K562 (cell line): ENCODE measurements around the gene GULP1. TPM values are rescaled to one million over a fixed set of nuclear protein-coding genes. Genes with fewer than 3 reads are reported as not detected.
A peak's percentile ranks its signal among the peaks of the same experiment; 100 is the strongest.
"Not testable (repeated sequence)": the region's sequence is repeated elsewhere in the genome, so short reads cannot be mapped to it uniquely, and the experiment has no call there.

Experiments used
- ATAC-seq: fragments of 200-7000 bp; cut with Tn5 transposase; 3 replicates; pipeline ENCODE4 v1.9.1; 2020; ENCODE audit warnings: moderate library complexity
- BruUV-seq: library from RNA; stranded (reverse); fragments of 400-500 nt; replicated peaks from 2 replicates; lab custom pipeline; 2021; lab: Mats Ljungman, UMichigan
- CTCF ChIA-PET: fragments of 300-600 bp; formaldehyde crosslinking; extraction: SDS; loops from one replicate; lab custom pipeline; 2021; ENCODE audit warnings: low intra/inter-chr PET ratio; lab: Yijun Ruan, JAX
- POLR2A ChIA-PET: fragments of 300-600, 350-650 bp; sonication (Branson Sonifier 250); formaldehyde crosslinking; extraction: SDS; loops from one replicate; lab custom pipeline; 2021; ENCODE audit warnings: antibody characterized with exemption, inconsistent platforms; lab: Yijun Ruan, JAX
- DNase-seq, 4 experiments: peaks; one replicate each; pipeline versions ENCODE4 v3.0.0 to v3.0.0-alpha.2; 2011 to 2018; ENCODE audit warnings: low spot score in 3 of 4, mixed read lengths in 3 of 4; ENCODE audit errors: extremely low read depth in 1 of 4
- FAIRE-seq: peaks from 2 replicates; lab custom pipeline; 2011; peaks lifted over from hg19 to GRCh38; lab: Jason Lieb, UNC
- H2AFZ ChIP-seq: 2 replicates; pipeline ENCODE4 v1.6.0; 2011; ENCODE audit warnings: low read depth, low read length, control low read depth, inconsistent platforms
- H3K27ac ChIP-seq: fragments of 200-600 bp; 3 replicates; pipeline ENCODE4 v1.8.0; 2011; ENCODE audit warnings: low read depth, mild to moderate bottlenecking, control low read depth, inconsistent platforms, low read length, moderate library complexity, mixed read lengths; ENCODE audit errors: extremely low read depth
- H3K27me3 ChIP-seq, 2 experiments: fragments of 300-600 bp in 1 of 2; 2 replicates in 1 of 2; 3 replicates in 1 of 2; pipeline versions ENCODE4 v1.6.0 to v1.8.0; 2011; ENCODE audit warnings: inconsistent platforms in 2 of 2, low read length in 2 of 2, mild to moderate bottlenecking in 1 of 2, mixed read lengths in 1 of 2, moderate library complexity in 1 of 2; ENCODE audit not compliant: control insufficient read depth in 2 of 2, insufficient read depth in 2 of 2
- H3K36me3 ChIP-seq: fragments of 300-600 bp; 3 replicates; pipeline ENCODE4 v1.8.0; 2011; ENCODE audit warnings: mild to moderate bottlenecking, low read length, inconsistent platforms; ENCODE audit not compliant: control insufficient read depth, insufficient read depth
- H3K4me1 ChIP-seq, 2 experiments: fragments of 200-600 bp in 1 of 2; replicated peaks in 1 of 2; 2 replicates in 1 of 2; 3 replicates in 1 of 2; pipeline versions ENCODE4 v1.5.1 to v1.8.0; 2011; ENCODE audit warnings: inconsistent platforms in 2 of 2, low read length in 2 of 2, mild to moderate bottlenecking in 1 of 2, mixed read lengths in 1 of 2, moderate library complexity in 1 of 2; ENCODE audit not compliant: control insufficient read depth in 2 of 2, insufficient read depth in 2 of 2
- H3K4me2 ChIP-seq: 2 replicates; pipeline ENCODE4 v1.6.1; 2011; ENCODE audit warnings: low read length, control low read depth, inconsistent platforms, mixed read lengths; ENCODE audit not compliant: insufficient read depth
- H3K4me3 ChIP-seq: fragments of 200-600 bp; sonication (generic), shearing (Covaris generic); 2 replicates; pipeline ENCODE4 v1.5.1; 2016; ENCODE audit warnings: control low read depth, inconsistent platforms
- H3K79me2 ChIP-seq: fragments of 200-600 bp; 3 replicates; pipeline ENCODE4 v1.8.0; 2011; ENCODE audit warnings: low read length, inconsistent platforms; ENCODE audit not compliant: control insufficient read depth, insufficient read depth
- H3K9ac ChIP-seq, 2 experiments: 2 replicates each; pipeline versions ENCODE4 v1.6.0 to v1.6.1; 2011; ENCODE audit warnings: low read depth in 2 of 2, low read length in 2 of 2, control low read depth in 1 of 2, inconsistent platforms in 1 of 2, mild to moderate bottlenecking in 1 of 2, mixed read lengths in 1 of 2; ENCODE audit not compliant: insufficient read depth in 1 of 2
- H3K9me1 ChIP-seq: one replicate; pipeline ENCODE4 v1.6.0; 2011; ENCODE audit warnings: inconsistent platforms, mild to moderate bottlenecking, low read length, moderate library complexity; ENCODE audit not compliant: control insufficient read depth, insufficient read depth
- H3K9me3 ChIP-seq: replicated peaks from 2 replicates; pipeline ENCODE4 v1.5.1; 2011; ENCODE audit warnings: low read depth, low read length, inconsistent platforms; ENCODE audit not compliant: control insufficient read depth, insufficient read depth
- H4K20me1 ChIP-seq: replicated peaks from 2 replicates; pipeline ENCODE4 v1.6.1; 2011; ENCODE audit warnings: low read length, inconsistent platforms, mixed read lengths; ENCODE audit not compliant: control insufficient read depth, insufficient read depth
- C11orf30 ChIP-seq: fragments of 450-650 bp; IDR thresholded peaks from 2 replicates; pipeline ENCODE4 v1.6.1; 2016; ENCODE audit warnings: low read depth, mild to moderate bottlenecking
- MAFF ChIP-seq: IDR thresholded peaks from 2 replicates; pipeline ENCODE4 v1.6.1; 2012; ENCODE audit warnings: low read length, improper control_type of control experiment
- MAFG ChIP-seq: fragments of 450-650 bp; conservative IDR thresholded peaks from 2 replicates; pipeline ENCODE4 v1.6.1; 2016; ENCODE audit warnings: missing genetic modification characterization, missing compliant biosample characterization
- MAFK ChIP-seq: IDR thresholded peaks from 2 replicates; pipeline ENCODE4 v1.6.1; 2011; ENCODE audit warnings: low read length, improper control_type of control experiment
- NFE2 ChIP-seq: IDR thresholded peaks from 2 replicates; pipeline ENCODE4 v1.6.1; 2014; ENCODE audit warnings: antibody characterized with exemption, low read depth
- NFE2L1 ChIP-seq: fragments of 450-650 bp; IDR thresholded peaks from 2 replicates; pipeline ENCODE4 v1.6.1; 2016; ENCODE audit warnings: missing genetic modification characterization, low read depth, mild to moderate bottlenecking, missing compliant biosample characterization, moderate library complexity, borderline replicate concordance
- NRF1 ChIP-seq, 2 experiments: fragments of 450-650 bp; IDR thresholded peaks in 1 of 2; conservative IDR thresholded peaks in 1 of 2; 2 replicates each; pipeline ENCODE4 v1.6.1; 2014; ENCODE audit warnings: mild to moderate bottlenecking in 2 of 2
- POLR2G ChIP-seq: fragments of 200-400 bp; formaldehyde crosslinking; IDR thresholded peaks from 2 replicates; pipeline ENCODE4 v1.6.1; 2017; ENCODE audit warnings: low read depth, mild to moderate bottlenecking, antibody characterized with exemption, low read length, moderate library complexity
- RBFOX2 ChIP-seq: fragments of 200-400 bp; formaldehyde crosslinking; IDR thresholded peaks from 2 replicates; pipeline ENCODE4 v1.6.1; 2017; ENCODE audit warnings: low read depth, mild to moderate bottlenecking, low read length, moderate library complexity
- RHOXF2B ChIP-seq: fragments of 250-450 bp; sonication (Bioruptor Pico); conservative IDR thresholded peaks from 2 replicates; pipeline ENCODE4 v1.5.1; 2021
- SREBF1 ChIP-seq: fragments of 150-350 bp; IDR thresholded peaks from 2 replicates; pipeline ENCODE4 v1.6.1; 2014; ENCODE audit warnings: antibody characterized with exemption, low read depth, low read length, borderline replicate concordance
- ZNF316 ChIP-seq: fragments of 450-650 bp; IDR thresholded peaks from 2 replicates; pipeline ENCODE4 v1.6.1; 2016
- WGBS: fragments of 100-300 bp; shearing (Covaris generic); methylation state at CpG from one replicate; pipeline ENCODE4 v1.1.6; 2016; ENCODE audit warnings: low coverage, mixed read lengths; ENCODE audit not compliant: insufficient coverage; ENCODE audit errors: missing lambda C conversion rate; 5-methylcytosine and 5-hydroxymethylcytosine counted together
- in situ Hi-C: fragments of 300-500 bp; cut with MboI; formaldehyde crosslinking; loops from 4 replicates; pipeline ENCODE4 v1.15.0; 2018; ENCODE audit warnings: inconsistent platforms, mixed read lengths
- intact Hi-C: fragments of 100-400 bp; cut with micrococcal nuclease; formaldehyde crosslinking; loops from 2 replicates; pipeline ENCODE4 v1.14.2; 2022
- polyA plus RNA-seq, 8 experiments: library from polyadenylated mRNA; depleted of rRNA in 4 of 8; stranded (reverse) in 5 of 8; unstranded in 3 of 8; fragments of >200 nt; fragmentation: Nextera tagmentation in 2 of 8; fragmentation: Illumina TruSeq in 1 of 8; extraction: Ambion mirVana in 2 of 8; extraction: Trizol in 1 of 8; gene quantifications; 2 replicates each; pipeline versions ENCODE4 v1.2.1 to v1.2.3, GENCODE V29; 2011 to 2014; ENCODE audit warnings: inconsistent platforms in 1 of 8, missing spikeins in 1 of 8
- total RNA-seq, 7 experiments: library from RNA; depleted of rRNA in 6 of 7; stranded (reverse); fragments of >200 nt in 6 of 7; fragmentation: Illumina TruSeq in 2 of 7; extraction: Trizol in 2 of 7; gene quantifications; 2 replicates each; pipeline versions ENCODE4 v1.2.1 to v1.2.3, GENCODE V29; 2011 to 2021; ENCODE audit warnings: low replicate concordance in 1 of 7
- TF ChIP-seq, protein P1 (sequence below): fragments of 450-650 bp; IDR thresholded peaks from 2 replicates; pipeline ENCODE4 v1.6.1; 2017; ENCODE audit warnings: antibody characterized with exemption, mild to moderate bottlenecking

Gene GULP1
- total and polyA plus RNA-seq, 9 of the 15 experiments (the other 6 are each of a cell fraction or from before 2014, with no cell fraction given): 8.5 to 25.3 (median 19.5) TPM

DNA sequence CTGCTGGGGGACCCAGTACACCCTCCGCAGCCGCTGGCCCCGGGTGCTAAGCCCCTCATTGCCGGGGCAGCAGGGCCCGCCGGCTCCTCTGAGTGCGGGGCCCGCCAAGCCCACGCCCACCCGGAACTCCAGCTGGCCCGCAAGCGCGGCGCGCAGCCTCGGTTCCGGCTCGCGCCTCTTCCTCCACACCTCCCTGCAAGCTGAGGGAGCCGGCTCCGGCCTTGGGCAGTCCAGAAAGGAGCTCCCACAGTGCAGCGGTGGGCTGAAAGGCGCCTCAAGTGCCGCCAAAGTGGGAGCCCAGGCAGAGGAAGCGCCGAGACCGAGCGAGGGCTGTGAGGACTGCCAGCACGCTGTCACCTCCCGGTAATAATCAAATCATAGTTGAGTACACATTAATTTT is 314.9 kb downstream of the GULP1 start:
- intact Hi-C loops, H3K4me2 ChIP-seq, H3K27ac ChIP-seq, H3K9me3 ChIP-seq, CTCF ChIA-PET, H3K36me3 ChIP-seq, H3K4me1 ChIP-seq, H3K4me3 ChIP-seq, POLR2A ChIA-PET, H3K9me1 ChIP-seq, H3K27me3 ChIP-seq, H4K20me1 ChIP-seq, in situ Hi-C loops, ATAC-seq, H3K79me2 ChIP-seq, BruUV-seq, FAIRE-seq: not testable (repeated sequence)
- Histone ChIP-seq H3K9ac (peak overlapping the region in 1 of 2 experiments; percentile 76; a peak in 2 of 4 replicates), H2AFZ (0 out of 2 replicates have a peak overlapping the region, but pooled peaks have one; percentile 8)
- WGBS: 20% methylated on average over 21 of the region's 30 CpGs
- DNase-seq: peak in 1 of 4 experiments; percentile 18
- TF ChIP-seq POLR2G (peak; percentile 49; the same call in 1 of the 2 replicates), RBFOX2 (0 out of 2 replicates have a peak, but pooled peaks have one; percentile 27), NRF1 (conservative IDR thresholded peaks at IDR 0.05 in 1 of 2, IDR thresholded peaks at IDR 0.05 in 1 of 2) (0 out of 4 replicates have a peak, but pooled peaks of 1 of the 2 experiments have one; percentile 15)

DNA sequence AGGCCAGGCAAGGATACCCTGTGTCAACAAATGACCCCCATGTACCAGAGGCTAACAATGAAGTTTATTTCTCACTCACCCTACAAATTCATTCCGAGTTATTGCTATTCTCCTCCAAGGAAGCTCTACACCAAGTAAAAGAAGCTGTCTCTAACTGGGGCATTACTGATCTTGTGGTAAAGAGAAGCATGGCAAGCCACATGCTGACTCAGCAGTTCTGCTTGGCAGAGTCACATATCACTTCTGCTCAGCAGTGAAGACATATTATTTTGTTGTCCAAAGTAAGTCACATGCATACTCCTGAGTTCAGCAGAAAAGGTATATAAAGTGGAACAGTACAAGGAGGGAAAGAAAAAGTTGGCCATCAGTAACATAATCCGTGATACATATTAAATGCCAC is 315.8 kb downstream of the GULP1 start:
- H3K4me2 ChIP-seq: no peak overlapping the region
- POLR2A ChIA-PET: interaction anchor here (1.0 kb wide), 1 partner anchor 10 kb away, joined by 3 read pairs; no protein-coding TSS in a partner anchor
- intact Hi-C loops (no loop called here), in situ Hi-C loops (no loop called here)
- H3K27ac ChIP-seq: no peak overlapping the region
- H3K36me3 ChIP-seq: no peaks in the 10 kb centered on the region
- DNase-seq (peak in 2 of 4 experiments; percentile 5 to 47), ATAC-seq (peak; percentile 49), FAIRE-seq (no peak)
- no peak overlapping the region; a peak in 1 of 4 replicates for H3K9ac ChIP-seq
- H4K20me1 ChIP-seq: no peaks in the 10 kb centered on the region
- H3K4me3 ChIP-seq: no peak overlapping the region
- no peaks in the 10 kb centered on the region for H3K27me3 ChIP-seq
- H2AFZ ChIP-seq: 0 out of 2 replicates have a peak overlapping the region, but pooled peaks have one; percentile 8
- H3K79me2 ChIP-seq: no peaks in the 10 kb centered on the region
- H3K9me3 ChIP-seq: no peaks in the 10 kb centered on the region
- no peaks in the 10 kb centered on the region for H3K9me1 ChIP-seq
- CTCF ChIA-PET: no interaction called here
- WGBS: 5% methylated on average over 2 of the region's 2 CpGs
- no TSS peak for BruUV-seq
- no peaks in the 10 kb centered on the region for H3K4me1 ChIP-seq
- TF ChIP-seq MAFK: peak; percentile 100
- peak; percentile 12; the same call in 1 of the 2 replicates for TF ChIP-seq NFE2L1 (tag)
- TF ChIP-seq C11orf30: peak; percentile 98
- TF ChIP-seq ZNF316: peak; percentile 99
- TF ChIP-seq MAFF: peak; percentile 99
- peak; percentile 69 for TF ChIP-seq NFE2
- TF ChIP-seq, protein P1, sequence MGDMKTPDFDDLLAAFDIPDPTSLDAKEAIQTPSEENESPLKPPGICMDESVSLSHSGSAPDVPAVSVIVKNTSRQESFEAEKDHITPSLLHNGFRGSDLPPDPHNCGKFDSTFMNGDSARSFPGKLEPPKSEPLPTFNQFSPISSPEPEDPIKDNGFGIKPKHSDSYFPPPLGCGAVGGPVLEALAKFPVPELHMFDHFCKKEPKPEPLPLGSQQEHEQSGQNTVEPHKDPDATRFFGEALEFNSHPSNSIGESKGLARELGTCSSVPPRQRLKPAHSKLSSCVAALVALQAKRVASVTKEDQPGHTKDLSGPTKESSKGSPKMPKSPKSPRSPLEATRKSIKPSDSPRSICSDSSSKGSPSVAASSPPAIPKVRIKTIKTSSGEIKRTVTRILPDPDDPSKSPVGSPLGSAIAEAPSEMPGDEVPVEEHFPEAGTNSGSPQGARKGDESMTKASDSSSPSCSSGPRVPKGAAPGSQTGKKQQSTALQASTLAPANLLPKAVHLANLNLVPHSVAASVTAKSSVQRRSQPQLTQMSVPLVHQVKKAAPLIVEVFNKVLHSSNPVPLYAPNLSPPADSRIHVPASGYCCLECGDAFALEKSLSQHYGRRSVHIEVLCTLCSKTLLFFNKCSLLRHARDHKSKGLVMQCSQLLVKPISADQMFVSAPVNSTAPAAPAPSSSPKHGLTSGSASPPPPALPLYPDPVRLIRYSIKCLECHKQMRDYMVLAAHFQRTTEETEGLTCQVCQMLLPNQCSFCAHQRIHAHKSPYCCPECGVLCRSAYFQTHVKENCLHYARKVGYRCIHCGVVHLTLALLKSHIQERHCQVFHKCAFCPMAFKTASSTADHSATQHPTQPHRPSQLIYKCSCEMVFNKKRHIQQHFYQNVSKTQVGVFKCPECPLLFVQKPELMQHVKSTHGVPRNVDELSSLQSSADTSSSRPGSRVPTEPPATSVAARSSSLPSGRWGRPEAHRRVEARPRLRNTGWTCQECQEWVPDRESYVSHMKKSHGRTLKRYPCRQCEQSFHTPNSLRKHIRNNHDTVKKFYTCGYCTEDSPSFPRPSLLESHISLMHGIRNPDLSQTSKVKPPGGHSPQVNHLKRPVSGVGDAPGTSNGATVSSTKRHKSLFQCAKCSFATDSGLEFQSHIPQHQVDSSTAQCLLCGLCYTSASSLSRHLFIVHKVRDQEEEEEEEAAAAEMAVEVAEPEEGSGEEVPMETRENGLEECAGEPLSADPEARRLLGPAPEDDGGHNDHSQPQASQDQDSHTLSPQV: 0 out of 2 replicates have a peak, but pooled peaks have one; percentile 31
- TF ChIP-seq MAFG (tag): peak; percentile 98
- TF ChIP-seq RHOXF2B (CRISPR knock-in tag): no peak
- TF ChIP-seq SREBF1: no peak
